Keratinocyte (primary cell): Measurements from ENCODE around the gene SMYD3. TPM values are rescaled to one million over a fixed set of nuclear protein-coding genes. Genes with fewer than 3 reads are reported as not detected.

ENCODE experiments used
- DNase-seq: peaks from one replicate; pipeline ENCODE4 v3.0.0-alpha.2; 2011; ENCODE audit warnings: low read depth, missing footprints, low spot score
- FAIRE-seq: peaks from 2 replicates; lab custom pipeline; 2011; peaks lifted over from hg19 to GRCh38; lab: Jason Lieb, UNC
- H2AFZ ChIP-seq: 2 replicates; pipeline ENCODE4 v1.6.0; 2012; ENCODE audit warnings: low read length, control low read depth, inconsistent platforms; ENCODE audit not compliant: control insufficient read depth
- H3K27ac ChIP-seq: 2 replicates; pipeline ENCODE4 v1.5.1; 2011; ENCODE audit warnings: low read length; ENCODE audit not compliant: control insufficient read depth, insufficient read depth
- H3K27me3 ChIP-seq: 3 replicates; pipeline ENCODE4 v1.6.0; 2011; ENCODE audit warnings: low read length; ENCODE audit not compliant: control insufficient read depth, insufficient read depth; ENCODE audit errors: extremely low read depth
- H3K36me3 ChIP-seq, 2 experiments: 2 replicates in 1 of 2; 3 replicates in 1 of 2; pipeline ENCODE4 v1.5.1; 2011; ENCODE audit warnings: low read length in 2 of 2, mild to moderate bottlenecking in 1 of 2; ENCODE audit not compliant: control insufficient read depth in 2 of 2, insufficient read depth in 2 of 2; ENCODE audit errors: extremely low read depth in 1 of 2
- H3K4me1 ChIP-seq: 3 replicates; pipeline ENCODE4 v1.5.1; 2011; ENCODE audit warnings: low read length; ENCODE audit not compliant: control insufficient read depth, insufficient read depth; ENCODE audit errors: extremely low read depth
- H3K4me2 ChIP-seq: 3 replicates; pipeline ENCODE4 v1.6.0; 2011; ENCODE audit warnings: low read depth, low read length; ENCODE audit not compliant: control insufficient read depth, insufficient read depth; ENCODE audit errors: extremely low read depth
- H3K4me3 ChIP-seq, 3 experiments: fragments of 200-600 bp in 1 of 3; sonication (generic) in 1 of 3; 2 replicates in 2 of 3; 3 replicates in 1 of 3; pipeline ENCODE4 v1.5.1; 2011 to 2016; ENCODE audit warnings: low read length in 3 of 3, mild to moderate bottlenecking in 3 of 3, control low read depth in 2 of 3, inconsistent platforms in 1 of 3, low read depth in 1 of 3, mixed read lengths in 1 of 3, mixed run types in 1 of 3, moderate library complexity in 1 of 3; ENCODE audit not compliant: control insufficient read depth in 2 of 3, insufficient read depth in 2 of 3; ENCODE audit errors: extremely low read depth in 1 of 3
- H3K79me2 ChIP-seq: 2 replicates; pipeline ENCODE4 v1.6.0; 2012; ENCODE audit warnings: low read length; ENCODE audit not compliant: control insufficient read depth, insufficient read depth
- H3K9ac ChIP-seq: 3 replicates; pipeline ENCODE4 v1.6.0; 2011; ENCODE audit warnings: low read length; ENCODE audit not compliant: control insufficient read depth, insufficient read depth; ENCODE audit errors: extremely low read depth
- H3K9me1 ChIP-seq: 3 replicates; pipeline ENCODE4 v1.6.0; 2011; ENCODE audit warnings: low read length; ENCODE audit not compliant: control insufficient read depth, insufficient read depth; ENCODE audit errors: extremely low read depth
- H3K9me3 ChIP-seq: 2 replicates; pipeline ENCODE4 v1.5.1; 2012; ENCODE audit warnings: low read depth, low read length; ENCODE audit not compliant: control insufficient read depth
- H4K20me1 ChIP-seq: 3 replicates; pipeline ENCODE4 v1.6.0; 2011; ENCODE audit warnings: low read length; ENCODE audit not compliant: control insufficient read depth, insufficient read depth; ENCODE audit errors: extremely low read depth
- CTCF ChIP-seq, 3 experiments: IDR thresholded peaks in 1 of 3; conservative IDR thresholded peaks in 1 of 3; optimal IDR thresholded peaks in 1 of 3; 2 replicates in 2 of 3; 3 replicates in 1 of 3; pipeline versions ENCODE3 to v1.5.1; 2011; ENCODE audit warnings: low read length in 3 of 3, mild to moderate bottlenecking in 3 of 3, moderate library complexity in 2 of 3, control low read depth in 1 of 3, inconsistent platforms in 1 of 3; ENCODE audit not compliant: insufficient read depth in 2 of 3; ENCODE audit errors: extremely low read depth in 1 of 3
- EZH2 ChIP-seq: IDR thresholded peaks from one replicate; pipeline ENCODE4 v1.6.1; 2012; ENCODE audit warnings: inconsistent platforms, mild to moderate bottlenecking, low read length, moderate library complexity
- dilution Hi-C: fragments of 300-500 bp; cut with MboI; formaldehyde crosslinking; loops from one replicate; pipeline ENCODE4 v1.7.0; 2020; ENCODE audit warnings: low sequenced_read_pairs; ENCODE audit not compliant: extremely low pct_ligation_motif_present
- polyA plus RNA-seq, 5 experiments: library from polyadenylated mRNA; depleted of rRNA in 3 of 5; stranded (reverse) in 3 of 5; stranded (forward) in 1 of 5; unstranded in 1 of 5; fragments of >200 nt; gene quantifications; 1 replicate in 1 of 5; 2 replicates in 3 of 5; 3 replicates in 1 of 5; pipeline versions ENCODE4 v1.2.1 to v1.2.3, GENCODE V29; 2011 to 2012; ENCODE audit warnings: missing spikeins in 2 of 5, low read depth in 1 of 5, low replicate concordance in 1 of 5

SMYD3 gene
- polyA plus RNA-seq, 1 donor (not counting 4 experiments of a cell fraction or from before 2014, with no cell fraction given) = 31.0 TPM

GRCh38 chr1:246283771-246284410 lies 223.2 kb downstream of the SMYD3 start:
- no peak overlapping the region for H3K9ac ChIP-seq
- no peaks in the 10 kb centered on the region for H4K20me1 ChIP-seq
- H3K4me2 ChIP-seq = no peak overlapping the region
- H3K27me3 ChIP-seq = no peaks in the 10 kb centered on the region
- no peaks in the 10 kb centered on the region for H3K36me3 ChIP-seq
- no peak for TF ChIP-seq CTCF (optimal IDR thresholded peaks at IDR 0.05 in 1 of 3, IDR thresholded peaks at IDR 0.05 in 1 of 3, conservative IDR thresholded peaks at IDR 0.05 in 1 of 3; ENCODE audit: extremely low read depth in 1 of 3, insufficient read depth in 2 of 3, low read length in 3 of 3)
- dilution Hi-C loops = no loop called here
- no peak overlapping the region for H3K27ac ChIP-seq
- no peak for FAIRE-seq
- no peaks in the 10 kb centered on the region for H3K9me3 ChIP-seq
- no peaks in the 10 kb centered on the region for H3K79me2 ChIP-seq
- H2AFZ ChIP-seq = no peak overlapping the region
- H3K4me1 ChIP-seq = no peaks in the 10 kb centered on the region
- no peak overlapping the region for H3K4me3 ChIP-seq
- H3K9me1 ChIP-seq = no peaks in the 10 kb centered on the region
- DNase-seq = no peak

GRCh38 chr1:246281639-246282038 lies 225.4 kb downstream of the SMYD3 start:
- Histone ChIP-seq H4K20me1 (no peaks in the 10 kb centered on the region), H3K4me3 (no peak overlapping the region), H3K9me1 (no peaks in the 10 kb centered on the region), H3K79me2 (no peaks in the 10 kb centered on the region), H3K4me1 (no peaks in the 10 kb centered on the region), H3K4me2 (no peak overlapping the region), H2AFZ (no peak overlapping the region), H3K36me3 (no peaks in the 10 kb centered on the region), H3K27me3 (no peaks in the 10 kb centered on the region), H3K9ac (no peak overlapping the region), H3K9me3 (no peaks in the 10 kb centered on the region), H3K27ac (no peak overlapping the region)
- DNase-seq = no peak
- no peak for FAIRE-seq
- dilution Hi-C loops = no loop called here
- TF ChIP-seq CTCF (optimal IDR thresholded peaks at IDR 0.05 in 1 of 3, IDR thresholded peaks at IDR 0.05 in 1 of 3, conservative IDR thresholded peaks at IDR 0.05 in 1 of 3; ENCODE audit: extremely low read depth in 1 of 3, insufficient read depth in 2 of 3, low read length in 3 of 3) (no peak), EZH2 (no peak)
